Osteoblast (primary cell): ENCODE data around the gene CHD9. TPM values are rescaled to one million over a fixed set of nuclear protein-coding genes. Genes with fewer than 3 reads are reported as not detected.
"Not testable (repeated sequence)": the region's sequence is repeated elsewhere in the genome, so short reads cannot be mapped to it uniquely, and the experiment has no call there.

ENCODE experiments used
- DNase-seq: peaks from one replicate; pipeline ENCODE4 v3.0.0; 2011; ENCODE audit warnings: low spot score, mixed read lengths; ENCODE audit not compliant: insufficient read length; ENCODE audit errors: missing footprints
- H2AFZ ChIP-seq: 2 replicates; pipeline ENCODE4 v1.6.0; 2011; ENCODE audit warnings: mild to moderate bottlenecking, low read length
- H3K27ac ChIP-seq: 2 replicates; pipeline ENCODE4 v1.5.1; 2011; ENCODE audit warnings: mild to moderate bottlenecking, low read depth, low read length, moderate library complexity
- H3K27me3 ChIP-seq: 2 replicates; pipeline ENCODE4 v1.6.0; 2012; ENCODE audit warnings: mild to moderate bottlenecking, control low read depth, inconsistent platforms, low read length, moderate library complexity; ENCODE audit not compliant: insufficient read depth
- H3K36me3 ChIP-seq: 2 replicates; pipeline ENCODE4 v1.5.1; 2011; ENCODE audit warnings: mild to moderate bottlenecking, low read length, control low read depth, moderate library complexity; ENCODE audit not compliant: insufficient read depth
- H3K4me1 ChIP-seq: 2 replicates; pipeline ENCODE4 v1.5.1; 2011; ENCODE audit warnings: mild to moderate bottlenecking, low read length, control low read depth, moderate library complexity; ENCODE audit not compliant: insufficient read depth
- H3K4me2 ChIP-seq: 2 replicates; pipeline ENCODE4 v1.6.0; 2011; ENCODE audit warnings: mild to moderate bottlenecking, low read length; ENCODE audit not compliant: insufficient read depth
- H3K4me3 ChIP-seq: fragments of 200-600 bp; sonication (generic); 3 replicates; pipeline ENCODE4 v1.5.1; 2012; ENCODE audit warnings: mild to moderate bottlenecking, low read length, inconsistent platforms; ENCODE audit not compliant: insufficient read depth
- H3K79me2 ChIP-seq: 2 replicates; pipeline ENCODE4 v1.6.0; 2012; ENCODE audit warnings: mild to moderate bottlenecking, low read length, control low read depth, inconsistent platforms; ENCODE audit not compliant: insufficient read depth
- H3K9me3 ChIP-seq: 2 replicates; pipeline ENCODE4 v1.5.1; 2011; ENCODE audit warnings: low read depth, low read length, control low read depth
- H4K20me1 ChIP-seq: 2 replicates; pipeline ENCODE4 v1.6.0; 2012; ENCODE audit warnings: mild to moderate bottlenecking, low read length, control low read depth; ENCODE audit not compliant: insufficient read depth
- CTCF ChIP-seq: IDR thresholded peaks from 2 replicates; pipeline ENCODE4 v1.5.1; 2011; ENCODE audit warnings: mild to moderate bottlenecking, low read depth, low read length, moderate library complexity; ENCODE audit errors: extremely low read depth
- total RNA-seq: library from RNA; depleted of rRNA; stranded (reverse); fragments of >200 nt; gene quantifications from 2 replicates; pipeline ENCODE4 v1.2.3, GENCODE V29; 2012

CHD9 gene
- total RNA-seq, 1 donor: 83.6 TPM

GRCh38 chr16:53034306-53034705 is 20.5 kb upstream of the CHD9 start:
- Histone ChIP-seq H3K4me1 (no peaks in the 10 kb centered on the region), H3K36me3 (no peaks in the 10 kb centered on the region), H3K4me3 (no peak overlapping the region), H3K9me3 (no peaks in the 10 kb centered on the region), H3K27me3 (no peaks in the 10 kb centered on the region), H3K27ac (peak overlapping the region; percentile 57), H4K20me1 (no peaks in the 10 kb centered on the region), H3K4me2 (no peak overlapping the region), H3K79me2 (no peaks in the 10 kb centered on the region), H2AFZ (no peak overlapping the region)
- TF ChIP-seq CTCF: no peak
- no peak for DNase-seq

DNA sequence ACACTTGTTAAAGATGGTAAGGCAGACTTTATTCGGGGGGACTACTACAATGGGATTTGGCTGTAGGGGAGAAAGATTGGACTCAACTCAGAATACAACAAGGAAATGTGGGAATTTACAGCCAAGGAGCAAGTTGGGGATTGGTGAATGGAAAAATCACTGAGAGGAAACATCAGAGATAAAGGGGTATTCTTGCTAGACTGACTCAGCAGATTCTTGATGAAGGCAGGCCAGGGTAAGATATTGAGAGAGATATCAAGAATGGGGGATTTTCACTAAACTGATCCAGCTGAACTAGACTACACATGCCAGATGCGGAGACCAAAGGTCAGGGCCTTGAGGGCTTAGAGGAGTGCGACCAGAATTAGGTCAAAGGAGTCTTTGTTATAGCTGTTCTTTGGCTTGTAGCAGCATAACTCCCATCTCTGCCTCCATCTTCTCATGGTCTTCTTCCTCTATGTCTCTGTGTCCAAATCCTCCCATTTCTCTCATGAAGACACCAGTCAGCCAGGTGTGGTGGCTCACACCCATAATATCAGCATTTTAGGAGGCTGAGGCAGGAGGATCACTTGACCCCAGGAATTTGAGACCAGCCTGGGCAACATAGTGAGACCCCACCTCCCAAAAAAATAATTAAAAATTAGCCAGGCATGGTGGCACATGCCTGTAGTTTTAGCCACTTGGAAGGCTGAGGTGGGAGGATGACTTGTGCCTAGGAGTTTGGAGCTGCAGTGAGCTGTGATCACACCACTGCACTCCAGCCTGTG is 19.4 kb upstream of the CHD9 start:
- Histone ChIP-seq H4K20me1 (no peaks in the 10 kb centered on the region), H2AFZ (no peak overlapping the region), H3K27me3 (no peaks in the 10 kb centered on the region), H3K36me3 (no peaks in the 10 kb centered on the region), H3K4me3 (no peak overlapping the region), H3K4me1 (no peaks in the 10 kb centered on the region), H3K79me2 (no peaks in the 10 kb centered on the region), H3K4me2 (no peak overlapping the region), H3K9me3 (no peaks in the 10 kb centered on the region), H3K27ac (peak overlapping the region; percentile 57)
- no peak for TF ChIP-seq CTCF
- DNase-seq: no peak

- no peak for TF ChIP-seq CTCF
- no peak overlapping the region for H3K4me2 ChIP-seq
Observed at GRCh38 chr16:53036066-53036465, 18.7 kb upstream of the CHD9 start.

GRCh38 chr16:53036711-53037110 is 18.1 kb upstream of the CHD9 start:
- H3K4me3 ChIP-seq, H3K27me3 ChIP-seq, H3K36me3 ChIP-seq, H3K27ac ChIP-seq, H2AFZ ChIP-seq, H4K20me1 ChIP-seq, H3K9me3 ChIP-seq, H3K4me1 ChIP-seq, H3K79me2 ChIP-seq, H3K4me2 ChIP-seq, DNase-seq: not testable (repeated sequence)

More at GRCh38 chr16:53036066-53036465, 18.7 kb upstream of the CHD9 start:
- H3K36me3 ChIP-seq: no peaks in the 10 kb centered on the region
- H2AFZ ChIP-seq: no peak overlapping the region
- H4K20me1 ChIP-seq: no peaks in the 10 kb centered on the region
- DNase-seq: no peak
- H3K4me1 ChIP-seq: no peaks in the 10 kb centered on the region
- H3K9me3 ChIP-seq: no peaks in the 10 kb centered on the region
- no peaks in the 10 kb centered on the region for H3K27me3 ChIP-seq
- H3K79me2 ChIP-seq: no peaks in the 10 kb centered on the region
- H3K27ac ChIP-seq: no peak overlapping the region
- no peak overlapping the region for H3K4me3 ChIP-seq
